Retina (tissue), 1 donor: ENCODE data around the gene PLCB4.
"Not testable (repeated sequence)": the region's sequence is repeated elsewhere in the genome, so short reads cannot be mapped to it uniquely, and the experiment has no call there.

Experiments used
- DNase-seq: peaks from one replicate; pipeline ENCODE4 v3.0.0-alpha.2; 2016

The PLCB4 gene

GRCh38 chr20:9068841-9069663 lies at the start of gene PLCB4:
Gene PLCB4, plus strand, starts transcription at chr20:9069087. Its CDS starts 238,728 bp downstream, at chr20:9307815.
- peak; percentile 91 for DNase-seq

- DNase-seq = no peak
These were observed 49.1 kb upstream of the PLCB4 start for GRCh38 chr20:9019833-9020232.

DNA sequence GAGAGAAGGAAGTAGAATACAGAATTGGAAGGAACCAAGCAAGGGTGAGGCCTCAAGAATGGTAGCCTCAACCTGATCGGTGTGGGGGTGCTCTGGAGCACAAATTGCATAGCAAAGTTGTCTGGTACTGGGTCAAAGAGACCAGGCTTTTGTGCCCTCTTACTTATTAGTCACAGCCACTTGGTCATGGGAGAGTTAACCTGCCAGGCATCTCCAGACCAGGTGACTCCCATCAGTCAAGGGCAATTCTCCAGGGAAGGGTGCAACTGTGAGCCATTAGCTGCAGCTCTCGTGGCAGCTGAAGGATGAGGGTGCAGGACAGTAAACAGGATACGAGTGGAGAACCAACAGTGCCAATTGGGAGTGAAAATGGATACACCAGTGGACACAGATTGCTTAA lies 47.7 kb upstream of the PLCB4 start:
- no peak for DNase-seq

- no peak for DNase-seq
These were observed 47.2 kb upstream of the PLCB4 start for GRCh38 chr20:9021699-9022098.

DNA sequence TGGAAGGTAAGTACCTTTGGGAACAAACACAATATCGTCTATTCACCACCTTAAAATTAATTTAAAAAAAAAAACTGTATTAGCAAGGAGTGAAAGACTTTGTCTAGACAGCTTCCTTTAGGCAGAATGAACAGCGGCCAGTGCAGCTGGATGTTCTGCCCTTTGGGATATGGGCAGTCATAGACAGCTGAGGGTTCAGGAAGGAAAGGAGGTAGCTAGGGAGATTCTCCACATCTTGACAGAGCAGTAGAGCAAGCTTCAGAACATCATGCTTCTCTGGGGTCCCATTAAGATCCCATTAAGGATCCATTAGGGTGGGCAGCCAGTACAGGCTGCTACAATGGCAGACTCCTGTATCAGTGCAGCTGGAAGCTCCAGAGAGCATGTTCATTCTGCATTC lies 46.5 kb upstream of the PLCB4 start:
- DNase-seq = no peak

DNA sequence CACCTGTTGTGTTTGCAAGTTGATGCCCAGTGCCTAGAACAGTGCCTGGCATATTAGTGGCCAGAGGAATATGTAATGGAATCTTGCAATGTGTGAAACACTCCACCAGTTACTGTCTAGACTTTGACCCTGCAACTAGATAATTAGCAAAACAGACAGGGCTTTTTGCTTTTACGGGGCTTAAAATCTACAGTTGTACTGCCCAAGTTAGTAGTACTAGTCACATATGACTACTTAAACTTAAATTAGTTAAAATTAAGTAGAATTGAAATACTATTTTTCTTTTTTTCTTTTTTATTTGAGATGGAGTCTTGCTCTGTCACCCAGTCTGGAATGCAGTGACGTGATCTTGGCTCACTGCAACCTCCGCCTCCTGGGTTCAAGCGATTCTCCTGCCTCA lies 44.3 kb upstream of the PLCB4 start:
- DNase-seq = no peak

DNA sequence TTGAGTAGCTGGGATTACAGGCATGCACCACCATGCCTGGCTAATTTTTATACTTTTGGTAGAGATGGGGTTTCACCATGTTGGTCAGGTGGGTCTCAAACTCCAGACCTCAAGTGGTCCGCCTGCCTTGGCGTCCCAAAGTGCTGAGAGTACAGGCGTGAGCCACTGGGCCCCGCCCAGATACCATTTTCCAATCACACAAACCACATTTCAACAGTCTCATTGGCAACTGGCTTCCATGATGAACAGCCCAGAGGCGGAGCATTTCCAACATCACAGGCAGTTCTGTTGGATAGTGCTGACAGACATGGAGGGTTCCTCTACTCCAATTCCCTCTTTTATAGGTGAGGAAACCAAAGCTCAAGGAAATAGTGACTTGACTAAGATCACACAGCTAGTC lies 43.9 kb upstream of the PLCB4 start:
- no peak for DNase-seq

DNA sequence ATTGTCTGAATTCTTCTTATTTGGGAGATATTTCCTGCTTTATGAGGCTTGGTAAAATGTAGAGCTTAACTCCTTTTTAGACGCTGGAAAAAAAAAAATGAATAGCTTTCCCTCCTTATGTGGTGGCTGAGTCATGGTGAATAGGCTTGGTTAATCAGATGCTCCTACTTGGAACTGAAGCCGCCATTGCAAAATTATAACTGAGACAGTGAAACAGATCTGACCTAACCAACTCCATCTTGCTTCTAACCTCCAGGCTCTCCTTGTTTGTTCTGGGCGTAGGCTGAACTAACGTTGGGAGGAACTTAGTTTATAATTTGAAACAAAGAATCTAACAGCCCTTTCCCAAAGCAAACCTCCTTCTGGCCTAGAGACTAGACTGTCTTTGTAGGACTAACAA lies 43.2 kb upstream of the PLCB4 start:
- no peak for DNase-seq

GRCh38 chr20:9027626-9028025 lies 41.3 kb upstream of the PLCB4 start:
- DNase-seq = no peak

- no peak for DNase-seq
These were observed 40.5 kb upstream of the PLCB4 start for GRCh38 chr20:9028419-9028818.

GRCh38 chr20:9031991-9032390 lies 36.9 kb upstream of the PLCB4 start:
- DNase-seq = no peak

GRCh38 chr20:9032758-9033157 lies 36.1 kb upstream of the PLCB4 start:
- no peak for DNase-seq

- no peak for DNase-seq
These were observed 33.8 kb upstream of the PLCB4 start for GRCh38 chr20:9035126-9035525.

GRCh38 chr20:9036593-9036992 lies 32.3 kb upstream of the PLCB4 start:
- DNase-seq = no peak

GRCh38 chr20:9038791-9039535 lies 29.9 kb upstream of the PLCB4 start:
- no peak for DNase-seq

DNA sequence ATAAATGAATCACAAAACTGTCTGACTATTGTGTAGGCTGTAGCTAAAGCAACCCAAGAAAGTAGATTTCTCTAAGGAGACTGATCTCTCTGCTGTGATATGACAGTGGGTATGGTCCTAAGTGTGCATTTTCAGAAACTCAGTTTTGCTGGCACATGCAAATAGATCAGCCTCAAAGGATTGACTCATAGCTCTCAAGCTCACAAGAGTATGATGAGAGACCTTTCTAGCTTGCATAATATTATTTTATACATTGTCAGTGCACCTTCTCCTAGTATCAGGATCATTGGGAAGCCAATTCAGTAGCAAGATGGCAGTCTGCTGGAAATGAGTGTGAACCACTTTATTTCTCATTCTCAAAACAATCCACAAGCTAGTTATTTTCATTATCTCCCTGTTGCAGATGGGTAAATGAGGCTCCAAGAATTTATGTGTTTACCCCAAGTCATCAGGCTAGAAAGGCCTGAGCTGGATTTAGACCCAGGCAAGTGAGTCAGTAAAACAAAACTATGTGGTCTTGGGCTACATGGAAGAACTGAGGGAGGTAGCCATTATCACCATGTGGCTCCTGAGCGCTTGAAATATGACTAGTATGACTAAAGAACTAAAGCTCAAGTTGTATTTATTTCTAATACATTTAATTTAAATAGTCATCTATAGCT lies 27.9 kb upstream of the PLCB4 start:
- DNase-seq = no peak

GRCh38 chr20:9043364-9043763 lies 25.5 kb upstream of the PLCB4 start:
- no peak for DNase-seq

DNA sequence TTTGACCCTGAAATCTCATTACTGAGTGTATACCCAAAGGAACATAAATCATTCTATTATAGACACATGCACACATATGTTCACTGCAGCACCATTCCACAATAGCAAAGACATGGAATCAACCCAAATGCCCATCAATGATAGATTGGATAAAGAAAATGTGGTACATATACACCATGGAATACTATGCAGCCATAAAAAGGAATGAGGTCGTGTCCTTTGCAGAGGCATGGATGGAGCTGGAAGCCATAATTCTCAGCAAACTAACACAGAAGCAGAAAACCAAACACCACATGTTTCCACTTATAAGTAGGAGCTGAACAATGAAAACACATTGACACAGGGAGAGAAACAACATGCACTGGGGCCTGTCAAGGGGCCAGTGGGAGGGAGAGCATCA lies 21.0 kb upstream of the PLCB4 start:
- not testable (repeated sequence) for DNase-seq

GRCh38 chr20:9051508-9051907 lies 17.4 kb upstream of the PLCB4 start:
- DNase-seq = no peak

- no peak for DNase-seq
These were observed 16.8 kb upstream of the PLCB4 start for GRCh38 chr20:9052136-9052535.

DNA sequence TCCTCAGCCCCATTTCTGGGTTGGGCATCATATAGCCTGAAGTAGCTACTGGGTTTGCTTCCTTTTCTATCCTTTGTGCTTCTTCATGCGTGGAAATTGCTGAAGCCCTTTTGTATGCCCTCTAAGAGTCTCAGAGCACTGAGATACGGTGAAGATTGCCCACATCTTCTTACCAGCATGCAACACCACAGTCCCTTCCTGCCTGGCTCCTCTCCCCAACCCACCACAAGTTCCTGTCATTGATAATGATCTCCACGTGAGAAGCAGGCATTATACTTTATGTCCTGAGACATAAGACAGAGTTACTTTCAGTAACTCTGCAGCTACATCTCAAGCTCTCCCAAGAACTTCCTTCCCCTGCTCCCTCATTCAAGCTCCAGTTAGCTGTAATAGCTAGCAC lies 15.8 kb upstream of the PLCB4 start:
- DNase-seq = no peak

GRCh38 chr20:9054176-9054575 lies 14.7 kb upstream of the PLCB4 start:
- no peak for DNase-seq

DNA sequence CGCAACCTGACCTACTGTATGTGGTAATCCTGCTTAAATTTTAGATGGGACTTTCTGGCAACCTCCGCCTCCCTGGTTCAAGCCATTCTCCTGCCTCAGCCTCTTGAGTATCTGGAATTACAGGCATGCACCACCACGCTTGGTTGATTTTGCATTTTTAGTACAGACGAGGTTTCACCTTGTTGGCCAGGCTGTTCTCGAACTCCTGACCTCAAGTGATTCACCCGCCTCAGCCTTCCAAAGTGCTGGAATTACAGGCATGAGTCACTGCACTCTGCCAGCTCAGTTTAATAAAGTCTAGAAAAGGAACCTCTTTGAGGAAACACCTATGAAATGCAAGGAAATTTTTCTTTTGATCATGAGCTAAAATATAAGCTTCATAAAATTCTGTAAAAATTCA lies 9.0 kb upstream of the PLCB4 start:
- DNase-seq = no peak

GRCh38 chr20:9061434-9061833 lies 7.5 kb upstream of the PLCB4 start:
- no peak for DNase-seq
